ENCODE data around the gene CDT1.

CDT1 gene

DNA sequence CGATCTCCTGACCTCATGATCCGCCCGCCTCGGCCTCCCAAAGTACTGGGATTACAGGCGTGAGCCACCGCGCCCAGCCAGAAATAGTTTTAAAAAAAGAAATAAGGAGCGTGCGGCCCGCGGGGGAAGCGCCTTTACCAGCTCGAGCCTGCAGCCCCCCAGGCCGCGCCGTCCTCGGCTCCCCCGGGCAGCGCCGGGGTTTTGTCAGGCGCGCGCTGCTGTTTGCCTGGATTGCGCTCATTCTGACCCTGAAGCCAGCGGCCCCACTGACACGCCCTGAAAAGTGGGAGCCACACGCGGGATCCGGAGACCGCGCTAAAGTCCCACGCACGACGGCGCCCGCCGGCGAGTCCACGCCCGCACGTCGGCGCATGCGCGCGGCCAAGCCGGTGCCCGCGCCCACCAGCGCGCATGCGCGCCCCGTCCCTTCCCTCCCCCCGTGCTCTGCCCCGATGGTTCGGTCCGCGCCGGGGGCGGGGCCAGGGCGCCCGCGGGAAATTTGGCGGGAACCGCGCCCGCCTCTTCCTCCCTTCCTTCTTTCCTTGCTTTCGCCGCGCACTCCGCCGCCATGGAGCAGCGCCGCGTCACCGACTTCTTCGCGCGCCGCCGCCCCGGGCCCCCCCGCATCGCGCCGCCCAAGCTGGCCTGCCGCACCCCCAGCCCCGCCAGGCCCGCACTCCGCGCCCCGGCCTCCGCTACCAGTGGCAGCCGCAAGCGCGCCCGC lies at the start of gene CDT1:
Gene CDT1 (plus strand): TSS at position 526 of the 724 bp plus-strand sequence. CDS start 43 bp downstream, at position 569.
- DNase-seq (ENCODE audit: low read depth), result peak; percentile 63

DNA sequence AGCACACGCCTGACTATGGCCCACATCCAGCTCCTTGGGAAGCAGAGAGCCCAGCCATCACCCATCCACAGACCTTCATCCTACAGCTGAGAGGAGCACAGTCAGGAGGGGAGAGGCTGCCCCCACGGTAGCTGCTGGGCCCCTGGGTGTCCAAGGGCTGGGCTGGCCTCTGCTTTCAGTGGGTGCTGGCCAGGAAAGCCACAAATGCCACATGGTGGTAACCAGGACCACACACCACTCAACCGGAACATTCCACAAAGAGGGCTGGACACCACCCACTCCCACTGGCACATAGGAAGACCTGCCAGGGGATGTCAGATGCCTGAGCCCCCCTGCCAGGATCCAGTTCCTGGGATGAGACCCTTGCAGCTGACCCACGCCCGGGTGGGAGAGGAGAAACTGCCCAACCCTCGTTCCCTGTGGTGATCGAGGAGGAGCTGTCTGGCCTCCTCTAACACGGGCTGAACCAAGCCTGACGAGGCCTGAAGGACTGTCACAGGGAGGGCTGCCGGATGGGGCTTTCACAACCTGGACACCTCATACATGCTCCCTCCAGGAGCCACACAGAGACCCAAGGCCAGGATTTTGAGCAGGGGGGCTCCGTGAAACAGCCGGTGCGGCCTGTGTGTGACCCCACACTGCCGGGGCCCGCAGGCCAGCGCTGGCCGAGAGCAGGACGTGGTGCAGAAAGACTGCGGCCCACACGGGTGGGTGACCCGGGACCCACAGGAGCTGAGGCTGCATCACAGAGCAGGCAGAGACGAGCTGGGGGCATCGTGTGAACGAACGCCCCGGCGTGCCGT lies 49.3 kb upstream of the CDT1 start:
- no peak for DNase-seq (ENCODE audit: low read depth)

DNA sequence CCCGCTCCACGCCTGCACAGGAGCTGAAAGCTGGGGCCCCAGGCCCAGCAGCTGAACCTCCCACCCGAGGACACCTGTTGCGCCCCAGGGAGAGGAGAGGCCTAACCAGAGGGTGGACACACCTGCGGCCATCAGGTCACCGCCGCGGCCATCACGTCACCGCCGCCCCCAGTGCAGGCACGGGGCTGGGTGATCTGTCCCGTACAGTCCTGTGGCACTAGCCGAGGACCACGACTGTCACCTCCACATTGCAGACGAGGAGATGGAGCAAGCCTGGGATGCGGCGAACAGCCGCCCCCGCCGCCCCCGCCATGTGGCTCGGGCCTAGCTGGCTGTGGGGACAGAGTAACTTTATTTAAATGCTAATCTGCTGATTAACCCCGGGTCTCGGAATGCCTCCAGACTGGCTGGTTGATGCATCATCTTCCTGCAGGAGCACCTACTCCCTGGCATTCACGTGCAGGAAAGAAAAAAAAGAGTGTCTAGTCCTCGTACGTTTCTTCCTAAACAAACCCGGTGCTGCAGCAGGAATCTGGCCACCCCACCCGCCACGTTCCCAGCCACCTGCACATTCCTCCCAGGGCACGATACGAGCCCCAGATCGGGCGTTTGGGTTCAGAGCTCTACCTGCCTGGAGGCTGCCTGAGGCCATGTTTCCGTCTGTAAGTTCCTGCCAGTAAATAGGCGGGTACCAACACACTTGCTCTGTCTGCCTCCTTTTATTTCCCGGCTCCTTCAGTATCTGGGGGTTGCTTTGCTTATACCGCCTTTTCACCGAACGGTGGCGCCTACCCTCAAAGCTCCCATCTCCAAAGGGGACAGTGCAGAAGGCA lies 48.5 kb upstream of the CDT1 start:
- no peak for DNase-seq (ENCODE audit: low read depth)

DNA sequence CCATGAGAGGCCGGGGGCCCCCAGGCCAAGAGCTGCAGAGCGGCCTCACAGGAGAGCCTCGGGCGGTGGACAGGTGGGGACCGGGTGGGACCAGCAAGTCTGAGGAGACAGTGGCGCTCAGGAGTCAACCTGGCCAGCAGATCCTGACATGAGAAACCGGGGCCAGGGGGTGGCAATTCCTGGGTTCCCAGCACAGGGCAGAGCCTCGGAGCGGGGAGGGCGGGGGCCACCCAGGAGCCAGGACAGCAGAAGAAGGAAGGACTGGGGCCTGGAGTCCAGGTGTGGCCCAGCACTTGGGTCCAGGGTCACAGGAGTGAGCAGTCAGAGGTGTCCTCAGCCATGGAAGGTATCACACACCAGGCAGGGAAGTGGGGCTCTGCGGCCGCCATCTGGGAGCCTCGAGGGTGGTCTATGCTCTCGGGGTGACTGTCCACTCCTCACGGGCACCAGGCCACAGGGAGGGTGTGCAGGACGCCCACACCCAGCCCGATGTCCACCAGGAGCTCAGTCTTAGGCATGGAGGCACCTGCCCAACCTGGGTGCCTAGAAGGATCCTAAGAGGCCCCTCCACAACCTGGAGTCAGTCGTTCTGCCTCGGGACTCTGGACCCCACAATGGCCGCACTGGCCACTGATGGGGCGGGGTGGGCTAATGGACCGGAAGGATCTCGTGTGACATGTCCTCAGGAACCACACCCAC lies 47.7 kb upstream of the CDT1 start:
- DNase-seq (ENCODE audit: low read depth), result no peak

DNA sequence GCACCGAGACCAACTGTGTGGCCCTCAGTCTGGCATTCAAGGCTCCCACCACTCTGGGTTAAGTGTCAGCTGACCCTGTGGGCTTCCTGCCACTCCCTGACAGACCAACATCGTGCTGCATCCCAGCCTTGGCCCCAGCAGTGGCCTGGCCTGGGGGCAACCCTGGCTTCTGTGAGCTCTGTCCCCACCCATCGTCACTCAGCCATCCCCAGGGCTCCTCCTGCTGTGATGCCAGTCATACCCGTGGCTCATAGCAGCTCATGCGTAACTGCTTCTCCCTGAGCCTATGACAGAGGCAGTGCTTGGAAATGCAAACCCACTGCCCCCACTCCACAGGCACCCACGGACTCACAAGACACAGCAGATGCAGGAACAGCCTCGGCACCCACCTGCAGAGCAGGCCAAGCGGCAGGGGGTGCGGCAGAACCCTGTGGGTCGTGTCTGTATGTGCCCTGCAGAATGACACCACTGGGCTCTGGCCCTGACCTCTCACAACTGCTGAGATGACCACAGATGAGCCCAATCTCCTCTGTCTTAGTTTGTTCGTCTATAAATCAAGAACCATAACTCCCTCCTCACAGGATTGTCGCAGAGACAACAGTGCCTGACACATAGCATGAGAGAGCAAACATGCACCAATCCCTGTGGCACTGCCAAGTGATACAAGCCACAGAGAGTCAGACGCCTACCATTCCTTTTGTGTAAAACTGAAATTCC lies 45.2 kb upstream of the CDT1 start:
- no peak for DNase-seq (ENCODE audit: low read depth)

DNA sequence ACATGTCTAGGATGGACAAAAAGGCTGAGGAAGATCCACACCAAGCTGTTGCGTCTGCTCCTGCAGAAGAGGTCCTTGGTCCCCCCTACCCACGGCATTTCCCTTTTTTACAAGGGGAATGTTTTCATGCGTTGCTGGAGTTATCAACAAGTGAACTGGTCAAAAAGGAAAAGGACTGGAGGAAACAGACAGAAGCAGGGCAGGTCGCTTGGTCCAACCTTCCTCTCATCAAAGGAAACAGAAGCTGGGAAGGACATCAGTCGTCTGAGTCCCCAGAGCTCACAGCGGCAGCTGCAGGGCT lies 44.7 kb upstream of the CDT1 start:
- DNase-seq (ENCODE audit: low read depth), result no peak

DNA sequence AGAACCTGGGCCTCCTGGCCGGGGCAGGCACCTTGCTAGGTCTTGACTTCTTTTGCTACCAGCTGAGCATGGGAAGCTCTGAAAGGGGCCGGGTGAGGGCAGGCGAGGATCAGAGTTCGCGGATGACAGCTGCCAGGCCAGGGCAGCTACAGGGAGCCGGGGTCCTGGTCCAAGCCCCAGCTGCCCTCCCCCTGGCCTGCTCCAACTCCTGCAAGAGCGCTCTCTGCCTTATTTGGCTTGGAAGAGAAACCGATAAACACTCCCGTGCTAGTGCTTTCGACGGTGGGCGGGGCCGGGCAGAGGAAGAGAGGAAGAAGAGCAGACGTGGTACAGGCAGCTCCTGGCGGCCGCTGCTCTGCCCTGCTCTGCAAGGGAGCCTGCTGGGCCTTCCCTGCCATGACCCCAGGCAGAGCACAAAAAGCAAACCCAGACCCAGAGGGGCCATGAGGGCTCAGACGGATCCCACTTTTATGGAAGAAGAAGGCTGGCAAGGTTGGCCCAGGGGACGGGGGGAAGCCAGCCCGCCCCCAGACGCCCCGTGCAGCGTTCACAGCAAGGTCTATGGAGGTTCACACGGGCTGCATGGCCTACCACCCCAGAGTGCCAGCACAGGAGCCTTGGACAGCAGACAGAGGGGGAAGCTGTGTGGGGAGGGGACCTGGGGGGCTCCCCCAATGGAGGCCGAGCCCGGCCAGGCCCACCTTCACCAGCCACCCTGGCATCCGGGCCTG lies 44.2 kb upstream of the CDT1 start:
- DNase-seq (ENCODE audit: low read depth), result no peak

DNA sequence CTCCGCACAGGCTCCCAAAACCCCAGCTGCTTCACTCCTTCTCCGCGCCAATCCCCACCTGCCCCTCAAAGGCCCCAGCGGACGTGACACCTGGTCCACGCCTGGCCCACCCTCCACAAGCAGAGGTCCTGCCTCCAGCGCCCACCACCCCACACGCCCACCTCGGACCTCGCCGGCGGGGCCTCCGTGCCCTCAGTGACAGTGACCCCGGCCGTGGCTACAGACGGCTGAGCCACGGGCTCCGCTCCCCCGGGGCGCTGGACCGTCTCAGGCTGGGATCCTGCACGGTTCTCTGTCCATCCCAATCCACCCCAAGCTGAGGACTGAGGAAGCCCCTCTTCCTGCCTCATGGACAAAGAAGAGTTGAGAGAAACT lies 43.6 kb upstream of the CDT1 start:
- DNase-seq (ENCODE audit: low read depth), result no peak

DNA sequence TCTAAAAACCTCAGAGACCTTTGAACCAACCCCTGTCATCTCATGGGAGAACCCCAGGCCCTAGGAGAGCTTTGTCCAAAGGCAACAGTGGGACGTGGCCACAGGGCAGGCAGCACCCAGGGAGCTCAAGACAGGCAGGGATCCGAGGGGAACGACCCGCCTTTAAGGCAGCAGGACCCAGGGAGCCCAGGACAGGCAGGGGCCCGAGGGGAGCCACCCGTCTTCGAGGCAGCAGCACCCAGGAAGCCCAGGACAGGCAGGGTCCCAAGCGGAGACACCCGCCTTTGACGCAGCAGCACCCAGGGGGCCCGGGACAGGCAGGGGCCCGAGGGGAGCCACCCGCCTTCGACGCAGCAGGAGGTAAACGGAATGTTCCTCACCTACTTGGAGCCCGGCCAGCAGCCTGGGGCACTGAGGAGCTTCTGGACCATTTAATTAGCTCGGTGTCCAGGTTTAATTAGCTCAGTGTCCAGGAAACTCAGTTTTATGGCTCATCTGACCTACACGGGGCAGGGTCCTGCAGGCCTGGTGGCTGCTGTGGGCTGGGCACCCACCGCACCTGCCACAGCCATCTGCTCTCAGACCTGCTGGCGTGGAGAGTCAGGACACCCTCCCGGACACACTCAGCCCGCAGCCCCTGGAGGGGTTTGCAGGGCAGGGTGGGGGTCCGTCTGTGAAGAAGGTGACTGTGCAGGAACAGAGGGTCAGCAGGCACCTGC lies 43.0 kb upstream of the CDT1 start:
- DNase-seq (ENCODE audit: low read depth), result no peak

DNA sequence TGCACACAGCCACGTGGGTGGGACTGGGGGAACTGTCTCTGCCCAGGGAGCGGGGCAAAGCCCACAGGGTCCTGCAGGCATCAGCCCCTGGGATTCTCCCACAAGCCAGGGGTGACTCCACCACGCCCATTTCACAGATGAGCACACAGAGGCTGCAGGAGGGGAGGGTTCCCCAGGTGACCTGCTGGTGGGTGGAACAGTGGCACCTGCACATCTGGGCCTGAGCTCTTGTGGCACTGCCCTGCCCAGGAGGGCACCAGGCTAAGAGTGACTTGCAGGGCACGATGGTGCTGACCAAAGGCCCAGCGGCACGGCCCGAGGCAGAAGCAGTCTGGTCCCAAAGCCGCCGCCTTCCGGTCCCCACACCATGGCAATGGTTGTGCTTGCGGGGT lies 42.5 kb upstream of the CDT1 start:
- no peak for DNase-seq (ENCODE audit: low read depth)

DNA sequence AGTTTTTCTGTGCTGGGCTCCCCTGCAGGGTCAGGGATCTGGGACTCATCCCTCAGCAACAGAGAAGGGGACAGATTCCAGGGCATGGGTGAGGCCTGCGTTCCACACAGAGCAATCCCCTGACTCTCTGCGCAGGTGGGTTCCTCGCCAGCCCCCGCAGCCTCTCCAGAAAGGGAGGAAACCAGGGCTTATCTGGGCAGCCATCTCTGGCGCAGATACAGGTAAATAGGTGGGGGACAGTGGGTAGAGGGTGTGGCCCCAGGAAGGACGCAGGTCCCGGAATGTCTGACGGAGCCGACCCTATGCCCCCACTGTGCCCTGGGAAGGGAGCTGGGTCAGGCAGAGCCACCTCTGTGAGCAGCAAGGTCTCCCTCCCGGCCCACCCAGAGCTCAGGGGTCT lies 41.8 kb upstream of the CDT1 start:
- no peak for DNase-seq (ENCODE audit: low read depth)

DNA sequence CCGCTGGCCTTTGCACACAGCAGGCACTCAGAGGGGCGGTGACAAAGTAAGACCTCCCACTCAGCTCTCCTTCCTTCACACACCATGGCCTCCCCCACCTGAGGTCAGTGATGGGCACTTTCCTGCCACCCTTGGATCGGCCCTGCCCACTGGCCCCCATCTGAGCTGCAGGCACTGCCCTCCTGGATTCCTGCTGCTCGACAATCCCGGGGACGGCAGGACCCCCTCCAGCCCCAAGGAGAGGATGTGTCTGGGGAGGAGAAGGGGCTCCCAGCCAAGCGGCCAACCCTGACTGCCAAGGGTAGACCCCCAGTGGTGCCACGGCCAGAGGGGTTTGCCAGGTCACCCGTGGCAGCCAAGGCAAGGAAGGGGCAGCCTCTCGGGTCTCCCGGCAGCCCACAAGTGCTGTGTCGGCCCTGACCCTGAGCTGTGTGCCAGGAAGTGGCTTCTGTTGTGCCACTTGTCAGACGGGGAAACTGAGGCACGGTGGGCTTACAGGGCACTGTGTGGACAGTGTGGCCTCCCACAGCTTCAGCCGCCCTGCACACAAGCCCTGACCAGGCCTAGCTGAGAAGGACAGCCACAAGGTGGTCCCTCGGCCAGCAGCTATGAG lies 41.2 kb upstream of the CDT1 start:
- no peak for DNase-seq (ENCODE audit: low read depth)

DNA sequence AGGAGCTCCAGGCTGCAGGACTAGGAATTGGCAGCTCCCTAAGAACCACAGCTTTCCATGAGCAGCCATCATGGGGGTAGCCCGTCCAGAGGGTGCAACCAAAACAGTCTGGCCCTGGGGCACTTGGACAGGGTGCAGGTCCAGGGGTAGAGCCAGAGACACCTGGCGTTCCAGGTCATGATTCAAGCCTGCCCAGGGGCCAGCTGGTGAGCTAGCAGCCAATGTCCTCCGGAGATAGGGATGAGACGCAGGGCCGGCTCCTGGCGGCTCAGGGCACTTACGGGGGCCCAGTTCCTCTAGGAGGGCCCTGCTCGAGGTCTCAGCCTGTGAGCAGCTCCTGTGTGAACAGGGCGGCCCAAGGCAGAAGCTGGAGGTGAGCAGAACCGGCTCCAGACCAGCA lies 40.6 kb upstream of the CDT1 start:
- no peak for DNase-seq (ENCODE audit: low read depth)

DNA sequence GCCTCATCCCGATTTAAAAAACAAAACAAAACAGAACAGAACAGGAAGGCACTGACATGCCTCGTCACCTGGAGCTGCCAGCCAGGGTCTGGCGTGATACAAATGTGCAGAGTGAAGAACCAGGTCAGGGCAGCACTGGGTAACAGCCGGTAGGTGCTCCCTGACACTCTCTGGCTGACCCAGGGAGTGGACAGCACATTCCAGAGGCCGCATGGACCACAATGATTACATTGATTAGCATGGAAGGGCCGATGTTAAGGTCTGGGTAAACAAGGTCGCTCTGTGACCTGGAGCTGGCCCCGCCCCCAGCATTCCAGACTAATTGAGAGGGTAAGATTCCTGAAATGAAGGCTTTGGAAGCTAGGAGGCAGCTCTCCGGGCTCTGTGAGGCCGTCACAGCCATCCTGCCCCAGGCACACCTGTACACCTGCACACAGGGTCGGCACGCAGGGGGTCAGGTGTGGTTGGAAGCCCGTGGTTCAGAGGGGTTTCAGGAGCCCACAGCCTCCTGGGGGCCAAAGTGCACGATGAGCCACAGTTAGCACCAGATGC lies 40.0 kb upstream of the CDT1 start:
- no peak for DNase-seq (ENCODE audit: low read depth)

DNA sequence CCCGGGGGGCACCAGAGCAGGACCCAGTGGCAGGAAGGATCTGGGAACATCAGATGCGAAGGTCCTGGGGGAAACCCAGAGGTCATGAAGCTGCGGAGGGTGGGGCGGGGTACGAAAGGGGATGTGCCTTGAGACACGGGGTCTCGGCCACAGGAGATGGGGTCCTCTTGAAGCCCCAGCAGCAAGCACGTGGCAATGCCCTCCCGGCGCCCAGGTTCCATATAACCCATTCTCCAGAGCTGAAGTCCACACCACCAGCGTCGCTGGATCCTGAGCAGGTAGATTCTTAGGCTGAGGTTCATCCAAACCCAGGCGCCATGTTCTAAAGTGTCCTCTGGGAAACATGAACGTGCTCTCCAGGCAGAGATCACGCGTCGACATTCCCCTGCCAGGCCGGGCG lies 39.5 kb upstream of the CDT1 start:
- no peak for DNase-seq (ENCODE audit: low read depth)

DNA sequence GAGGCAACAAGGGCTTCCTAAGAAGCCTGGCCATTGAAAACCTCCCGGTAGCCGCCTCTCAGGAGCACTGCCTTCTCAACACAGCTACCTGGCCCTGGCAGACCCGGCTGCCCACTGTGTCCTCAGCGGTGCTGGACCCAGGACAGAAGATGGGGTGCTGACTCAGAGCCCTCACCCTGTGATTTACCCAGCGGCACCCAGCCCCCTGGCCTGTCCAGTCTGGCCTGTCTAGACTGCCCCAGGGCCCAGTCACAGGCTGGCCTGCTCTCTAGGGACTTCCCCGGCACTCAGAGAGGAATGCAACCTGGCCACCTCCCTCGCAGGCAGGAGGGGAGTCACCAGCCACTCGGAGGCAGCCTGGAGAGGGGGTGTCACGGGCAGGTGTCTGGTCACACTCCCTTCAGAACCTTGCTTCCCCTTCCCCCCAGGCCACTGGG lies 38.7 kb upstream of the CDT1 start:
- no peak for DNase-seq (ENCODE audit: low read depth)

DNA sequence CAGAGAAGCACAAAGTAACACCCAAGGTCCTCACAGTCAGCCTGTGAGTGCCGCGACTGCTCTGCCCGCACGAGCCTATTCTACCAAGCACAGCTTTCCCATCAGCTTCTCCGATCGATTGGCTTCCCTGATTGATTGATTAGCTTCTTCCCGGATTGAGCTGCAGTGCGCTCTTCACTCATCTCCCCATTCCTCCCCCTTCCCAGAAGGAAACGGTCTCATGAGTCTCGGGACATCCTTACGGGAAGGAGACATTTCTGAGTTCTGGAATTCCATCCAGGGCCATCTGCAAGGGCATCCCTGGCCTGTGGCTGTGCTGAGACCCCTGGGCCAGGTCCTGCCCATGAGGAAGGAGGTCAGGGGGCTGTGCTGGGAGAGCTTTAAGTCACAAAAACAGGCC lies 36.6 kb upstream of the CDT1 start:
- DNase-seq (ENCODE audit: low read depth), result no peak

DNA sequence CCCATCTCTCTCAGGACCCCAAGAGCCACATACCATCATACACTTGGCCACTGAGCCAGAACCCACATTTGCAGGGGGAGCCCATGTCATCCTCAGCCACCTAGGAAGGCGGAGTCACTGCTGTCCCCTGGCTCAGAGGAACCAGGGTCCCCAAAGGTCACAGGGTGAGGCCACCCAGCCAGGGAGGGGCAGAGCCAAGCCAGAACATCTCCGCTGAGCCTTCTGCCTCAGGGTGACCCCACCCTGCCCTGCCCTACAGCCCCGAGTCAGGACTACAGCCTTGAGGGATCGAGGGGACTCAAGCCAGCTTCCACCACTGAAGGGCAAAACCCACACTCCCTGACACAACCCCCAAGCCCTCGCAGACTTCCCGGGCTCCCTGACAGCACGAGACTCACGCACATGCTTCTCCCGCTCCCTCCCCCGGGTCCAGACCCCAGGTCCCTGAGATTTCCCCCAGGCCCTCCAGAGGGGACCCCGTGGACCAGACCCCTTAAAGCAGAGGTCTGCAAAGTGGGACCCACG lies 36.0 kb upstream of the CDT1 start:
- DNase-seq (ENCODE audit: low read depth), result no peak

DNA sequence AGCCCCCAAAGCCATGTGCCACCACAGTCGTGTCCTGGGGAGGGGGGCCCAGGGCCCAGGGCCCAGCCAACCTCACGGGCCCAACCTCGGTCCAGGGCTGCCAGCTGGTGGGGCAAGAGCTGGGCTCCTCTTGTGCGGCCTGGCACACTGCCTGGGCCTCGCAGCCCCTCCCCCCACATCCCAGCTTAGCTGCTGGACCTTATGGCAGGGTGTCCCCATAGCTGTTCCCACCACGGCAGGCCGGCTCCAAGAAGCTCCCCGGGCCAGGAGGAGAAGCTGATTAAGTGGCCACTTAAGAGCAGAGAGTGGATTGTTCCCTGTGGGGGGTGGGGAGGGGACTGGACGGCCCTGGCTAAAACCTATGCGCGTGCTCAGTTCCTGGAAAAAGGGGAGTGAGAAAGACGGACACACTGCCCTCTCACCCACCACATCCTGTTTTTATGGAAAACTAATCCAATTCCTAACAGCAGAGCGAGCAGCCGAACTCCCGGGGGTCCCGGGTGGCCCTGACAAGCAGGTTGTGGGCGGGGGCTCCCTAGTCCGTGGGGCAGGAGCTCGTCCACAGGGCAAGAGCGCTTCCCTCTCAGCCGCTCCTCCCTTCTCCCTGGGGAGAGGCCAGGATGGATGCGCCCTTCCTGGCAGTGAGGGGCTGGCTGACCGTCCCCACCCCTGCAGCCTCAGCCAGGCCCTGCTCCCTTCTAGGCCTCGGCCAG lies 35.4 kb upstream of the CDT1 start:
- DNase-seq (ENCODE audit: low read depth), result no peak

Data from stimulated activated CD8-positive, alpha-beta memory T cell treated with anti-CD3 and anti-CD28 coated beads, Interleukin-7, amount 100 ng/mL, for 24 hours (primary cell).